H1 (cell line): ENCODE results near the gene CXCL14. TPM values are rescaled to one million over a fixed set of nuclear protein-coding genes. Genes with fewer than 3 reads are reported as not detected.

Experiments used
- RNF2 ChIP-seq: fragments of 200-900, 300-1000 bp; sonication (generic); IDR thresholded peaks from 2 replicates; pipeline ENCODE4 v1.7.1; 2016; ENCODE audit warnings: borderline replicate concordance, low read depth, mild to moderate bottlenecking, antibody characterized with exemption, low read length; ENCODE audit not compliant: poor library complexity, severe bottlenecking; ENCODE audit errors: missing control alignments
- polyA plus RNA-seq, 7 experiments: library from polyadenylated mRNA; depleted of rRNA in 3 of 7; stranded (reverse) in 5 of 7; unstranded in 2 of 7; fragments of >200 nt in 5 of 7; fragments of 200-250 nt in 2 of 7; gene quantifications; 1 replicate in 5 of 7; 2 replicates in 1 of 7; 4 replicates in 1 of 7; pipeline versions ENCODE4 v1.2.1 to v1.2.3, GENCODE V29; 2011 to 2013; ENCODE audit warnings: missing spikeins in 2 of 7, mixed read lengths in 2 of 7
- total RNA-seq: library from RNA; stranded (reverse); fragmentation: NEBNext Ultra II Directional; extraction: Animal tissue kit (Norgen Biotek cat#: 25700); gene quantifications from 2 replicates; pipeline ENCODE4 v1.2.1, GENCODE V29; 2021
- TF ChIP-seq, protein P1 (sequence below): IDR thresholded peaks from 2 replicates; pipeline ENCODE4 v1.6.1; 2012; ENCODE audit warnings: inconsistent platforms

CXCL14 gene
- total and polyA plus RNA-seq, 2 of the 8 experiments (the other 6 are each of a cell fraction or from before 2014, with no cell fraction given) = 1.5 to 1.8 TPM

DNA sequence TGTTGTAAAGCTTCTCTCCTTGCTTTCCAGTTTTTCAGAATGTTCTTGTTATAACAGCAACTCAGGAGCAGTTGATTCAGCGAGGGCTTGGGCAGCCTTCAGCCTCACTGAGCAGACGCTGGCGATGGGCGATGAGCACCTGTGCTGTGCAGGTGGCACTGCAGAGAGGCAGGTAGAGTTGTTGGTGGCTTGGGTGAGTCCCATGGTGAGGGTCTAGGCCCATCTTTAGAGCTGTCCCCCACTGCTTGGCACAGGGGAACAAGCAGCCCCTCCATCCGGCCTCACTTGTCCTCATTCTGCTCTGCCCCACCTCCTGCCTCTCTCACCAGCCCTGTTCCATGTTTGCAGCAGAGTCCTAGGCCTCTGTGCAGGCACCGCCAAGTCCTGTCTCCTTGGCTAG is 6.1 kb upstream of the CXCL14 start (continued):
- no peak for TF ChIP-seq RNF2
- TF ChIP-seq, protein P1, sequence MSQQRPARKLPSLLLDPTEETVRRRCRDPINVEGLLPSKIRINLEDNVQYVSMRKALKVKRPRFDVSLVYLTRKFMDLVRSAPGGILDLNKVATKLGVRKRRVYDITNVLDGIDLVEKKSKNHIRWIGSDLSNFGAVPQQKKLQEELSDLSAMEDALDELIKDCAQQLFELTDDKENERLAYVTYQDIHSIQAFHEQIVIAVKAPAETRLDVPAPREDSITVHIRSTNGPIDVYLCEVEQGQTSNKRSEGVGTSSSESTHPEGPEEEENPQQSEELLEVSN = no peak
